CD4-positive, alpha-beta T cell treated with Interleukin-4 for 4 hours (primary cell): ENCODE measurements around the gene TRIM56.
"Not testable (repeated sequence)": the region's sequence is repeated elsewhere in the genome, so short reads cannot be mapped to it uniquely, and the experiment has no call there.

ENCODE experiments used
- DNase-seq: peaks from one replicate; pipeline ENCODE4 v3.0.0-alpha.2; 2020

TRIM56 gene

GRCh38 chr7:101085162-101085964 is at the start of gene TRIM56:
TSS of gene TRIM56 (plus strand) at chr7:101085481. CDS start at chr7:101087313, 1,832 bp downstream.
- peak; percentile 74 for DNase-seq

DNA sequence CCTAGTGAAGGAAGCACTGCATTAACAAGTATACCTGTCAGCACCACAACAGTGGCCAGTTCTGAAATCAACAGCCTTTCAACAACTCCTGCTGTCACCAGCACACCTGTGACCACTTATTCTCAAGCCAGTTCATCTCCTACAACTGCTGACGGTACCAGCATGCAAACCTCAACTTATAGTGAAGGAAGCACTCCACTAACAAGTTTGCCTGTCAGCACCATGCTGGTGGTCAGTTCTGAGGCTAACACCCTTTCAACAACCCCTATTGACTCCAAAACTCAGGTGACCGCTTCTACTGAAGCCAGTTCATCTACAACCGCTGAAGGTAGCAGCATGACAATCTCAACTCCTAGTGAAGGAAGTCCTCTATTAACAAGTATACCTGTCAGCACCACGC is 49.3 kb upstream of the TRIM56 start:
- DNase-seq, result no peak

- not testable (repeated sequence) for DNase-seq
Observed at GRCh38 chr7:101041283-101041682, 44.0 kb upstream of the TRIM56 start.

- peak; percentile 25 for DNase-seq
Observed at GRCh38 chr7:101058355-101058754, 26.9 kb upstream of the TRIM56 start.

DNA sequence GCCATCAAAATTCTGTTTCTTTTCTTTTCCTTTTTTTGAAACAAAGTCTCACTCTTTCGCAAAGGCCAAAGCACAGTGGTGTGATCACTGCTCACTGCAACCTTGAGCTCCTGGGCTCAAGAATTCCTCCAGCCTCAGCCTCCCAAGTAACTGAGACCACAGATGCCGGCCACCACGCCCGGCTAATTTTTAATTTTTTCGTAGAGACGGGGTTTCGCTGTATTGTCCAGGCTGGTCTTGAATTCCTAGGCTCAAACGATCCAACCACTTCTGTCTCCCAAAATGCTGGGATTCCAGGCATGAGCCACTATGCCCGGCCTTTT is 25.7 kb upstream of the TRIM56 start:
- no peak for DNase-seq

- DNase-seq, result no peak
Observed at GRCh38 chr7:101060992-101061391, 24.3 kb upstream of the TRIM56 start.

DNA sequence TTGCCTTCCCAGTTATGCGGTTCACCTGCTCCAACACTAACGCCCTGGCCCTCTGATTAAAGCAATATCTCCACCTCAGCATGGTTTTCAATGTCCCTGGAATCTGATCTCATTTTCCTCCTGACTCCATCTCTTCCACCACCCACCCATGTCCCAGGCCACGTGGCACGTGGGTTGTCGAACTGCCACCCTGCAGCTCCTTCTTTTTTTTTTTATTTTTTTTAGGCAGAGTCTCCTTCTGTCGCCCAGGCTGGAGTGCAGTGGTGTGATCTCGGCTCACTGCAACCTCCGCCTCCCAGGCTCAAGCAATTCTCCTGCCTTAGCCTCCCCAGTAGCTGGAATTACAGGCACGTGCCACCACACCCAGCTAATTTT is 21.1 kb upstream of the TRIM56 start:
- DNase-seq, result not testable (repeated sequence)

DNA sequence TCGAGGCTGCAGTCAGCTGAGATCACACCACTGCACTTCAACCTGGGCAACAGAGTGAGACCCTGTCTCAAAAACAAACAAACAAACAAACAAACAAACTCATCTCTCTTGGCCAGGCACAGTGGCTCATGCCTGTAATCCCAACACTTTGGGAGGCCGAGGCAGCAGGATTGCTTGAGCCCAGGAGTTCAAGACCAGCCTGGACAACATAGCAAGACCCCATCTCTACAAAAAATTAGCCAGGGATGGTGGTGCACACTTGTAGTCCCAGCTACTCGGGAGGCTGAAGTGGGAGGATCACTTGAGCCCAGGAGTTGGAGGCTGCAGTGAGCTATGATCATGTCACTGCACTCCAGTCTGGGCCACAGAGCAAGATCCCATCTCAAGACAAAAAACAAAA is 20.1 kb upstream of the TRIM56 start:
- DNase-seq, result not testable (repeated sequence)

DNA sequence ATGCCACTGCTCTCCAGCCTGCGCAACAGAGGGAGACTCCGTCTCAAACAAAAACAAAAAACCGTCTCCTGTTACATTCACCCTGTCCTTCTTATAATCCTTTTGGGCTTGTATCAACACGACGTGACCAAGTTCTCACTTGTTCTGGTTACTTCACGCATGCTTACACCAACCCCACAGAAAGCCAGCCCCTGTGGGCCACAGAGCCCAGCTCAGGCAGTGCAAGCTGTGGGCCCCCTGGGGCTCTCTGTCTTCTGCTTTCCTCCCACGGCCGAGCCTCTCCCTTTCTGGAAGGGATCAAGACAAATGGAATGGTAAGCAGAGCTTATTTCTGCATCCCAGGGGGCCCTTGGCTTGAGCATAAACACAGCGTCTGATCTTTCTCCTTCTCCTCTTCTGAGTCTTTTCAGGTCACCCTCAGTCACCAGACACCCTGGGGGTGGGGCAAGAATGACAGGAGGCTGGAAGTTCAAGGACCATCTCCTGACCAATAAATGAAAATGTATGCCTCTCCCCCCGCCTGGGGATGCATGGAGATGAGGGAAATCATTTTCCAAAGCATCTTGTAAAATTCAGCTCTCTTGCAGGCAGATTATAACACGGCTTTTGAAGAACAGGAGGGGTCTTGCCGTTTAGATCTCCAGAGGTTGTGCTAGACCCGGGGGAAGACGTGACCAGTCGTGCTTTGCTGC is 19.0 kb upstream of the TRIM56 start:
- DNase-seq, result no peak

DNA sequence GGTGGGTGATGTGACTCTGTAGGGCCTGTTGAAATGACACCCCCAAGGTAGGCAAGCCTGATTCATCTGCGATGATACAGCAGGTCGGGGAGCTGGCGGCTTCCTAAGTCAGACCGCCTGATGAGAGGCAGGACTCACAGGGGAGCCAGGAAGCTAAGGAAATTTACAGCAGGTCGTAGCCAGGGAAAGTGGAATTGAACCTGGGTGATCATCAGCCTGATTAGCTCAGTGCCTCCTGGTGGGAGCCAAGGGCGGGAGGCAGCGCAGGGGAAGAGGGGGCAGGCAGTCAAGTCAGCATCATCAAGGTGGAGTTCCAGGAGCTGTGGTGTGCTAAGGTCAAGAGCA is 18.5 kb upstream of the TRIM56 start:
- DNase-seq, result no peak

DNA sequence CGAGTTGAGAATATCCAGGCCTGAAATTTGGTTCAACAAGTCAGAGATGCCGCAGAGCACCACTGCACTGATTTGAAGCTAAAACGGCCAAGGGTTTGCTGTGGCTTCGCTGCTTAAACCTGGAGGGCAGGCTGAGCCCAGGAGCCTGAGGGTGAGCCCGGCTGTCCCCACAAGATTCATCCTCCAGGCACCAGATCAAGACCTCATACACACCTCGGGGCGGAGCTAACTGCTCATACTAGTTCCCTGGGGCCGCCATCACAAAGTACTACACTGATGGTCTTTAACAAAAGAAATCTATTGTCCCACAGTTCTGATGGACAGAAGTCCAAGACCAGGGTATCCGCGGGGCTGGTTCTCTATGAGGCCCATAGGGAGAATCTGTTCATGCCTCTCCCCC is 16.9 kb upstream of the TRIM56 start:
- DNase-seq, result no peak

- not testable (repeated sequence) for DNase-seq
Observed at GRCh38 chr7:101071362-101072104, 13.7 kb upstream of the TRIM56 start.

DNA sequence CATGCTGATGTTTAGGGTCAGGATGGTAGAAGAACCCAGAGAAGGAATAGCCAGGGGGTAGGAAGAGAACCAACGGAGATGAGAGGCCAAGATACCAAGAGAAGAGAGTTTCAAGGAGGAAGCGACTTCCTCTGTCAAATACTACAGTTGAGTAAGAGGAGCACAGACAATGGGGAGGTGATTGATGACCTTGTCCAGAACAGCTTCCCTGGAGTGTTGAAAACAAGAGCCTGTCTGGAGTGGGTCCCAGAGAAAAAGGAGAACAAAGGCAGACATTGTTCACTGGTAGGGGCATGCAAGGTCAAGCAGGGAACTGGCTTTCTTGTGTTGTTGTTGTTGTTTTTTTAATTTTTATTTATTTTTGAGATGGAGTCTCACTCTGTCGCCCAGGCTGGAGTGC is 9.6 kb upstream of the TRIM56 start:
- no peak for DNase-seq

DNA sequence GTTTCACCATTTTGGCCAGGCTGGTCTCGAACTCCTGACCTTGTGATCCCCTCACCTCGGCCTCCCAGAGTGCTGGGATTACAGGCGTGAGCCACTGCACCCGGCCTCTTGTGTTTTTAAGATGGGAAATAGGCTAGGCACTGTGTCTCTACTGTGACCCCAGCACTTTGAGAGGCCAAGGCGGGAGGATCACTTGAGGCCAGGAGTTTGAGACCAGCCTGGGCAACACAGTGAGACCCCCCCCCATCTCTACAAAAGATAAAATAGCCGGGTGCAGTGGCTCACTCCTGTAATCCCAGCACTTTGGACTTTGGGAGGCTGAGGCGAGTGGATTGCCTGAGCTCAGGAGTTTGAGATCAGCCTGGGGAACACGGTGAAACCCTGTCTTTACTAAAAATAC is 9.1 kb upstream of the TRIM56 start:
- DNase-seq, result not testable (repeated sequence)

DNA sequence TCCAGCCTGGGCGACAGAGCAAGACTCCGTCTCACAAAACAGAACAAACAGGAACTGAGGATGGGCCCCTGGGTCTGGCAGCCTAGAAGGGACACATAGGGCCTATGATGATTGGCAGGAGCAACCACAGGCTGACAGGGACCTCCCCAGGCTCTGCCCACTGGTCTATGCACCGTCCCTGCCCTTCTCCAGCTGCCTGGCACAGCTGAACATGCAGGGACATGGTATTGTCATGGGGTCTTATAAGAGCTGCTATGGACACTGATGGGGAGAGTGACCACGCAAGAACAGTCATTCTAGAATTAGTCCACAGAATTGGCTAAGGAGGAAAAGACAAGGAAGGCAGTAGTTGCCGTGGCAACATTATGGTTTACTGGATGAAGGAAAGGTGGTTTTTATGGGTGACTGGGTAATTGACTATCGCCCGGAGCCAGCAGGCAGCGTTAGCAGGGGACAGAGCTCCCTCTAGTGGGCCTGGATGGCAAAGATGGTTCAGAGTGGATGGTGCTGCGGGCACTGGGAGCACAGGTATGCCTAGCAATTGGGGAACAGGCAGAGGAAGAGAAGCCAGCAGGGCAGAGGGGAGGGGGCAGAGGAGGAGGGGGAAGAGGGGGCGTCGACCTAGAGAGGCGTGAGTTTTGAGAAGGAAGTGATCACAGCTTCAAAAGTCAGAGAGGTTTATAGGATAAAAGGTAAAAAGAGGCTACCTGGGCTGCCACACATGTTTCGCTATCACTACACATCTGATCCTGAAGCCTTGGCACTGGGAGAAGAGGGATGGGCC is 7.8 kb upstream of the TRIM56 start:
- DNase-seq, result peak; percentile 82

- DNase-seq, result no peak
Observed at GRCh38 chr7:101081432-101081831, 3.8 kb upstream of the TRIM56 start.

- DNase-seq, result no peak
Observed at GRCh38 chr7:101084865-101085161, 468 bp upstream of the TRIM56 start.

- no peak for DNase-seq
Observed at GRCh38 chr7:101087334-101088068, 2.2 kb downstream of the TRIM56 start.

GRCh38 chr7:101088069-101088425 is 2.8 kb downstream of the TRIM56 start:
- DNase-seq, result no peak

GRCh38 chr7:101088858-101089529 is 3.7 kb downstream of the TRIM56 start:
- no peak for DNase-seq

- no peak for DNase-seq
Observed at GRCh38 chr7:101089876-101090275, 4.6 kb downstream of the TRIM56 start.

DNA sequence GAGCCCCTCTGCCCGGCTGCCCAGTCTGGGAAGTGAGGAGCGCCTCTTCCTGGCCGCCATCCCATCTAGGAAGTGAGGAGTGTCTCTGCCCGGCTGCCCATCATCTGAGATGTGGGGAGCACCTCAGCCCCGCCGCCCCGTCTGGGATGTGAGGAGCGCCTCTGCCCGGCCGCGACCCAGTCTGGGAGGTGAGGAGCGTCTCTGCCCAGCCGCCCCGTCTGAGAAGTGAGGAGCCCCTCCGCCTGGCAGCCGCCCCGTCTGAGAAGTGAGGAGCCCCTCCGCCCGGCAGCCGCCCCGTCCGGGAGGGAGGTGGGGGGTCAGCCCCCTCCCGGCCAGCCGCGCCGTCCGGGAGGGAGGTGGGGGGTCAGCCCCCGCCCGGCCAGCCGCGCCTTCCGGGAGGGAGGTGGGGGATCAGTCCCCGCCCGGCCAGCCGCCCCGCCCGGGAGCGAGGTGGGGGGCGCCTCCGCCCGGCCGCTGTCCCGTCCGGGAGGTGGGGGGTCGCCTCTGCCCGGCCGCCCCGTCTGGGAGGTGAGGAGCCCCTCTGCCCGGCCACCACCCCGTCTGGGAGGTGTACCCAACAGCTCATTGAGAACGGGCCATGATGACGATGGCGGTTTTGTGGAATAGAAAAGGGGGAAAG is 7.1 kb downstream of the TRIM56 start:
- not testable (repeated sequence) for DNase-seq
